ENCODE results near the gene PLXNC1.

PLXNC1 gene

GRCh38 chr12:94239332-94239993 is 91.1 kb downstream of the PLXNC1 start:
- no peak for DNase-seq (ENCODE audit: low spot score)

GRCh38 chr12:94240171-94240570 is 91.8 kb downstream of the PLXNC1 start:
- no peak for DNase-seq (ENCODE audit: low spot score)

- no peak for DNase-seq (ENCODE audit: low spot score)
Measured at GRCh38 chr12:94242901-94243300, 94.5 kb downstream of the PLXNC1 start.

GRCh38 chr12:94244165-94245133 is 96.1 kb downstream of the PLXNC1 start:
- no peak for DNase-seq (ENCODE audit: low spot score)

- no peak for DNase-seq (ENCODE audit: low spot score)
Measured at GRCh38 chr12:94245631-94246383, 97.4 kb downstream of the PLXNC1 start.

GRCh38 chr12:94247246-94247645 is 98.9 kb downstream of the PLXNC1 start:
- no peak for DNase-seq (ENCODE audit: low spot score)

- no peak for DNase-seq (ENCODE audit: low spot score)
Measured at GRCh38 chr12:94248582-94248981, 100.2 kb downstream of the PLXNC1 start.

GRCh38 chr12:94250130-94250529 is 101.8 kb downstream of the PLXNC1 start:
- no peak for DNase-seq (ENCODE audit: low spot score)

GRCh38 chr12:94254270-94254669 is 105.9 kb downstream of the PLXNC1 start:
- no peak for DNase-seq (ENCODE audit: low spot score)

GRCh38 chr12:94255006-94255405 is 106.6 kb downstream of the PLXNC1 start:
- no peak for DNase-seq (ENCODE audit: low spot score)

- DNase-seq (ENCODE audit: low spot score): no peak
Measured at GRCh38 chr12:94255428-94255827, 107.1 kb downstream of the PLXNC1 start.

- no peak for DNase-seq (ENCODE audit: low spot score)
Measured at GRCh38 chr12:94258593-94258992, 110.2 kb downstream of the PLXNC1 start.

- DNase-seq (ENCODE audit: low spot score): no peak
Measured at GRCh38 chr12:94260017-94260416, 111.6 kb downstream of the PLXNC1 start.

GRCh38 chr12:94260717-94261116 is 112.3 kb downstream of the PLXNC1 start:
- no peak for DNase-seq (ENCODE audit: low spot score)

- DNase-seq (ENCODE audit: low spot score): no peak
Measured at GRCh38 chr12:94261119-94261518, 112.7 kb downstream of the PLXNC1 start.

- no peak for DNase-seq (ENCODE audit: low spot score)
Measured at GRCh38 chr12:94261786-94262185, 113.4 kb downstream of the PLXNC1 start.

GRCh38 chr12:94262228-94263010 is 114.0 kb downstream of the PLXNC1 start:
- DNase-seq (ENCODE audit: low spot score): peak; percentile 91

GRCh38 chr12:94263011-94263811 is 114.8 kb downstream of the PLXNC1 start:
- DNase-seq (ENCODE audit: low spot score): peak; percentile 6

GRCh38 chr12:94263905-94264561 is 115.7 kb downstream of the PLXNC1 start:
- DNase-seq (ENCODE audit: low spot score): no peak
